OCI-LY7 (cell line): ENCODE measurements around the gene C5orf24. TPM values are rescaled to one million over a fixed set of nuclear protein-coding genes. Genes with fewer than 3 reads are reported as not detected.
A peak's percentile ranks its signal among the peaks of the same experiment; 100 is the strongest.
"Not testable (repeated sequence)": the region's sequence is repeated elsewhere in the genome, so short reads cannot be mapped to it uniquely, and the experiment has no call there.

Experiments
- BruUV-seq: library from RNA; stranded (reverse); fragments of 400-500 nt; replicated peaks from 2 replicates; lab custom pipeline; 2021; lab: Mats Ljungman, UMichigan
- CTCF ChIA-PET: fragments of 300-600 bp; sonication (Branson Sonifier 250); formaldehyde crosslinking; loops from one replicate; lab custom pipeline; 2022; ENCODE audit warnings: antibody characterized with exemption; ENCODE audit not compliant: unreplicated experiment; lab: Charles Lee
- POLR2A ChIA-PET: fragments of 300-600 bp; sonication (Branson Sonifier 250); formaldehyde crosslinking; loops from one replicate; lab custom pipeline; 2022; ENCODE audit warnings: antibody characterized with exemption; lab: Charles Lee
- DNase-seq: peaks from one replicate; pipeline ENCODE4 v3.0.0-alpha.2; 2015; ENCODE audit warnings: low spot score
- H2AFZ ChIP-seq: fragments of 200-600 bp; sonication (generic), shearing (Covaris generic); 2 replicates; pipeline ENCODE4 v1.6.1; 2014; ENCODE audit warnings: mild to moderate bottlenecking, antibody characterized with exemption, low read length, moderate library complexity
- H3K27ac ChIP-seq: fragments of 200-600 bp; sonication (generic); 2 replicates; pipeline ENCODE4 v1.5.1; 2014; ENCODE audit warnings: mixed run types, low read depth, mild to moderate bottlenecking, moderate library complexity, low read length, inconsistent platforms; ENCODE audit not compliant: poor library complexity, severe bottlenecking
- H3K36me3 ChIP-seq: fragments of 200-600 bp; sonication (generic); 2 replicates; pipeline ENCODE4 v1.6.1; 2014; ENCODE audit warnings: mild to moderate bottlenecking, antibody characterized with exemption, low read length, moderate library complexity, mixed read lengths; ENCODE audit not compliant: insufficient read depth
- H3K4me1 ChIP-seq: fragments of 200-600 bp; sonication (generic); 2 replicates; pipeline ENCODE4 v1.5.1; 2014; ENCODE audit warnings: mild to moderate bottlenecking, low read length; ENCODE audit not compliant: insufficient read depth, poor library complexity, severe bottlenecking
- H3K4me2 ChIP-seq: fragments of 200-600 bp; sonication (generic); 2 replicates; pipeline ENCODE4 v1.6.1; 2014; ENCODE audit warnings: mild to moderate bottlenecking, low read length
- H3K4me3 ChIP-seq: fragments of 200-600 bp; sonication (generic); 2 replicates; pipeline ENCODE4 v1.5.1; 2014; ENCODE audit warnings: mild to moderate bottlenecking, low read depth, low read length; ENCODE audit not compliant: poor library complexity, severe bottlenecking
- H3K79me2 ChIP-seq: fragments of 200-600 bp; sonication (generic); 2 replicates; pipeline ENCODE4 v1.6.1; 2016; ENCODE audit warnings: low read depth, mild to moderate bottlenecking, low read length, moderate library complexity, mixed read lengths; ENCODE audit not compliant: insufficient read depth
- H3K9me2 ChIP-seq: fragments of 200-600 bp; sonication (generic); 2 replicates; pipeline ENCODE4 v1.6.1; 2016; ENCODE audit warnings: mild to moderate bottlenecking, low read length, mixed read lengths; ENCODE audit not compliant: insufficient read depth
- H3K9me3 ChIP-seq: fragments of 200-600 bp; sonication (generic); 2 replicates; pipeline ENCODE4 v1.6.1; 2014; ENCODE audit warnings: mild to moderate bottlenecking, mixed run types, low read length, mixed read lengths
- H4K20me1 ChIP-seq: fragments of 200-600 bp; sonication (generic); 2 replicates; pipeline ENCODE4 v1.6.1; 2014; ENCODE audit warnings: mild to moderate bottlenecking, antibody characterized with exemption, low read length, moderate library complexity, mixed read lengths; ENCODE audit not compliant: insufficient read depth
- EZH2phosphoT487 ChIP-seq: fragments of 200-600 bp; sonication (generic); IDR thresholded peaks from 2 replicates; pipeline ENCODE4 v1.6.1; 2018; ENCODE audit warnings: low read depth, borderline replicate concordance, mild to moderate bottlenecking, mixed run types, antibody characterized with exemption, low read length, moderate library complexity, mixed read lengths
- intact Hi-C: fragments of 100-400 bp; cut with micrococcal nuclease; formaldehyde crosslinking; loops from one replicate; pipeline ENCODE4 v1.10.0; 2022; ENCODE audit not compliant: unreplicated experiment
- total RNA-seq, 2 experiments: library from RNA; depleted of rRNA in 1 of 2; stranded (reverse); fragments of >200 nt in 1 of 2; shearing (Covaris generic) in 1 of 2; gene quantifications; 2 replicates each; pipeline ENCODE4 v1.2.3, GENCODE V29; 2014 to 2022
- TF ChIP-seq, protein P1 (sequence below): fragments of 200-600 bp; sonication (generic); conservative IDR thresholded peaks from 2 replicates; pipeline ENCODE4 v1.5.1; 2014; ENCODE audit warnings: mild to moderate bottlenecking, antibody characterized with exemption, low read length, moderate library complexity, mixed read lengths

C5orf24 gene
- total RNA-seq, 2 experiments from 2014 or later: 33.8 to 36.7 TPM

DNA sequence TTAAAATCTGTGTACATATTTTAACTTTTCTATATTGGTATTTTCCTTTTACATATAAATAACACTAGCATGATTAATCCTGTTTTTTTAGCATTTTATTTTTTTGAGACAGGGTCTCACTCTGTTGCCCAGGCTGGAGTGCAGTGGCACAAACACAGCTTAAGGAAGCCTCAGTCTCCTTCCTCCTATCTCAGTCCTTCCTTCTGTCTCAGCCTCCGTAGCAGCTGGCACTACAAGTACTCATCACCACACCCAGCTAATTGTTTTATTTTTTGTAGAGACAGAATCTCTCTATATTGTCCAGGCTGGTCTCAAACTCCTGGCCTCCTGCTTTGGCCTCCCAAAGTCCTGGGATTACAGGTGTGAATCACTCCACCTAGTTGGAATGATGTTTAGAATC is 1.5 kb upstream of the C5orf24 start:
- Histone ChIP-seq H4K20me1 (no peaks in the 10 kb centered on the region), H3K4me2 (no peak overlapping the region), H3K4me1 (peaks cover 16% of the 10 kb centered on the region), H3K4me3 (no peak overlapping the region), H3K27ac (no peak overlapping the region), H3K9me2 (no peaks in the 10 kb centered on the region), H3K36me3 (peaks cover 46% of the 10 kb centered on the region), H3K79me2 (peaks cover 24% of the 10 kb centered on the region), H2AFZ (no peak overlapping the region), H3K9me3 (no peaks in the 10 kb centered on the region)
- ChIA-PET POLR2A (interaction anchor here (1.2 to 1.9 kb wide), 2 partner anchors 85 to 108 kb away, joined by 3 to 11 read pairs; no protein-coding TSS in a partner anchor), CTCF (no interaction called here)
- TF ChIP-seq EZH2phosphoT487: no peak
- TF ChIP-seq, protein P1, sequence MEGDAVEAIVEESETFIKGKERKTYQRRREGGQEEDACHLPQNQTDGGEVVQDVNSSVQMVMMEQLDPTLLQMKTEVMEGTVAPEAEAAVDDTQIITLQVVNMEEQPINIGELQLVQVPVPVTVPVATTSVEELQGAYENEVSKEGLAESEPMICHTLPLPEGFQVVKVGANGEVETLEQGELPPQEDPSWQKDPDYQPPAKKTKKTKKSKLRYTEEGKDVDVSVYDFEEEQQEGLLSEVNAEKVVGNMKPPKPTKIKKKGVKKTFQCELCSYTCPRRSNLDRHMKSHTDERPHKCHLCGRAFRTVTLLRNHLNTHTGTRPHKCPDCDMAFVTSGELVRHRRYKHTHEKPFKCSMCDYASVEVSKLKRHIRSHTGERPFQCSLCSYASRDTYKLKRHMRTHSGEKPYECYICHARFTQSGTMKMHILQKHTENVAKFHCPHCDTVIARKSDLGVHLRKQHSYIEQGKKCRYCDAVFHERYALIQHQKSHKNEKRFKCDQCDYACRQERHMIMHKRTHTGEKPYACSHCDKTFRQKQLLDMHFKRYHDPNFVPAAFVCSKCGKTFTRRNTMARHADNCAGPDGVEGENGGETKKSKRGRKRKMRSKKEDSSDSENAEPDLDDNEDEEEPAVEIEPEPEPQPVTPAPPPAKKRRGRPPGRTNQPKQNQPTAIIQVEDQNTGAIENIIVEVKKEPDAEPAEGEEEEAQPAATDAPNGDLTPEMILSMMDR: no peak
- intact Hi-C loops: no loop called here
- no TSS peak for BruUV-seq
- DNase-seq: no peak

DNA sequence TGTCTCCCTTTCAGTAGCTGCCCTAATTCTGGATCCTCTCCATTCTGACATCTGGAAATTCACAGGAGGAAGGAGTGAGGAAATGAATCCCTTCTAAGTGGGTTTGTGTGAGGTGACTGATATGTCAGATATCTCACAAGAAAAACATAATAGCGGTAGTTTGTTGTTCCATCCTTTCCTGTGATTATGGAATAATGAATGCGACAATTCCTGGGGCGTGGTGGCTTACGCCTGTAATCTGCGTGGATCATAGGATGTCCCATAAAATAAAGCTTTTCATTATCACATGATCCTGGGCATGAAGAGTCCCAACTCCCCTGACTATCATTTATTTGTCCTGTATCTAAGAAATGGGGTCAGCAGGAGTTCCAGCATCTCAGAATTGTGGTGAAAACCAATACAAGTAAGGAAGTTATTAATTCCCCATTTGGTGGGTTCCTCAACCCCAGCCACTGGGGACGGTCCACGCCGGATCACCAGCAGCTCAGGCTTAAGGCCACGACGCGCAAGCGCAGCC is 375 bp upstream of the C5orf24 start:
- intact Hi-C loops: loop anchor here (5.0 kb wide), 1 partner anchor 88 kb away; the partner anchor contains the start of gene DDX46
- TSS peak; percentile 97 for BruUV-seq
- POLR2A ChIA-PET: interaction anchor here (0.7 to 1.9 kb wide), 6 partner anchors 12 to 109 kb away, joined by 3 to 11 read pairs (median 4); no protein-coding TSS in a partner anchor
- TF ChIP-seq, protein P1: no peak
- no peak for TF ChIP-seq EZH2phosphoT487
- peaks cover 26% of the 10 kb centered on the region for H3K79me2 ChIP-seq
- no peak for DNase-seq
- peak overlapping the region; percentile 88 for H3K4me2 ChIP-seq
- peaks cover 16% of the 10 kb centered on the region for H3K4me1 ChIP-seq
- H3K9me3 ChIP-seq: no peaks in the 10 kb centered on the region
- H4K20me1 ChIP-seq: no peaks in the 10 kb centered on the region
- peak overlapping the region; percentile 83 for H2AFZ ChIP-seq
- CTCF ChIA-PET: interaction anchor here (0.8 kb wide), 1 partner anchor 24 kb away, joined by 4 read pairs; no protein-coding TSS in a partner anchor
- H3K9me2 ChIP-seq: no peaks in the 10 kb centered on the region
- peak overlapping the region; percentile 79 for H3K4me3 ChIP-seq
- H3K27ac ChIP-seq: peak overlapping the region; percentile 80
- H3K36me3 ChIP-seq: peaks cover 38% of the 10 kb centered on the region

- Histone ChIP-seq H4K20me1 (no peaks in the 10 kb centered on the region), H3K9me3 (no peaks in the 10 kb centered on the region), H3K36me3 (peaks cover 33% of the 10 kb centered on the region), H3K4me1 (peaks cover 16% of the 10 kb centered on the region), H3K27ac (peak overlapping the region; percentile 80), H3K4me3 (peak overlapping the region; percentile 79), H3K79me2 (peaks cover 35% of the 10 kb centered on the region), H2AFZ (peak overlapping the region; percentile 56; the same call in 1 of the 2 replicates), H3K4me2 (peak overlapping the region; percentile 88), H3K9me2 (no peaks in the 10 kb centered on the region)
- CTCF ChIA-PET: no interaction called here
- TSS peak; percentile 77 for BruUV-seq
- POLR2A ChIA-PET: interaction anchor here (0.8 to 1.0 kb wide), 2 partner anchors 12 to 186 kb away, joined by 3 read pairs; no protein-coding TSS in a partner anchor
- peak; percentile 50 for DNase-seq
- intact Hi-C loops: loop anchor here (1.0 to 5.0 kb wide), 3 partner anchors 34 to 89 kb away; partner anchors contain the start of genes DDX46 and PCBD2
- TF ChIP-seq EZH2phosphoT487: no peak
- TF ChIP-seq, protein P1: 0 out of 2 replicates have a peak, but pooled peaks have one; percentile 2
Observed at GRCh38 chr5:134846641-134846960, 833 bp downstream of the C5orf24 start.

- BruUV-seq, CTCF ChIA-PET, H3K9me3 ChIP-seq, H4K20me1 ChIP-seq, H3K4me3 ChIP-seq, H2AFZ ChIP-seq, H3K27ac ChIP-seq, H3K4me2 ChIP-seq, H3K9me2 ChIP-seq, DNase-seq: not testable (repeated sequence)
- Histone ChIP-seq H3K79me2 (peaks cover 43% of the 10 kb centered on the region), H3K36me3 (peaks cover 51% of the 10 kb centered on the region), H3K4me1 (peaks cover 16% of the 10 kb centered on the region)
- intact Hi-C loops: loop anchor here (5.0 kb wide), 1 partner anchor 92 kb away; the partner anchor contains the start of gene DDX46
- POLR2A ChIA-PET: interaction anchor here (0.7 to 1.5 kb wide), 4 partner anchors 10 to 52 kb away, joined by 3 to 6 read pairs (median 4); no protein-coding TSS in a partner anchor
Observed at GRCh38 chr5:134849434-134849933, 3.7 kb downstream of the C5orf24 start.
